Subcutaneous adipose tissue (tissue), 4 donors: ENCODE data around the gene KRTAP10-1. TPM values are rescaled to one million over a fixed set of nuclear protein-coding genes. Genes with fewer than 3 reads are reported as not detected.

Experiments
- total RNA-seq, 4 donors: library from RNA; depleted of rRNA; stranded (reverse); fragments of >200 nt; gene quantifications; one replicate each; pipeline ENCODE4 v1.1.0, GENCODE V29; 2016
- TF ChIP-seq, protein P1 (sequence below): fragments of 450-650 bp; IDR thresholded peaks from one replicate; pipeline ENCODE4 v1.5.1; 2016; ENCODE audit warnings: low read depth, mild to moderate bottlenecking, control low read depth, antibody characterized with exemption, moderate library complexity

The KRTAP10-1 gene, protein sequence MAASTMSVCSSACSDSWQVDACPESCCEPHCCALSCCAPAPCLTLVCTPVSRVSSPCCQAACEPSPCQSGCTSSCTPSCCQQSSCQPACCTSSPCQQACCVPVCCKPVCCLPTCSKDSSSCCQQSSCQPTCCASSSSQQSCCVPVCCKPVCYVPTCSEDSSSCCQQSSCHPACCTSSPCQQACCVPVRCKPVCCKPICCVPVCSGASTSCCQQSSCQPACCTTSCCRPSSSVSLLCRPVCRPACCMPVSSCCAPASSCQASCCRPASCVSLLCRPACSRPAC
- not detected for total RNA-seq

GRCh38 chr21:44539991-44540666 lies at the start of gene KRTAP10-1:
Gene KRTAP10-1 (minus strand): TSS chr21:44540195. CDS start chr21:44540150, 45 bp downstream.
- TF ChIP-seq, protein P1, sequence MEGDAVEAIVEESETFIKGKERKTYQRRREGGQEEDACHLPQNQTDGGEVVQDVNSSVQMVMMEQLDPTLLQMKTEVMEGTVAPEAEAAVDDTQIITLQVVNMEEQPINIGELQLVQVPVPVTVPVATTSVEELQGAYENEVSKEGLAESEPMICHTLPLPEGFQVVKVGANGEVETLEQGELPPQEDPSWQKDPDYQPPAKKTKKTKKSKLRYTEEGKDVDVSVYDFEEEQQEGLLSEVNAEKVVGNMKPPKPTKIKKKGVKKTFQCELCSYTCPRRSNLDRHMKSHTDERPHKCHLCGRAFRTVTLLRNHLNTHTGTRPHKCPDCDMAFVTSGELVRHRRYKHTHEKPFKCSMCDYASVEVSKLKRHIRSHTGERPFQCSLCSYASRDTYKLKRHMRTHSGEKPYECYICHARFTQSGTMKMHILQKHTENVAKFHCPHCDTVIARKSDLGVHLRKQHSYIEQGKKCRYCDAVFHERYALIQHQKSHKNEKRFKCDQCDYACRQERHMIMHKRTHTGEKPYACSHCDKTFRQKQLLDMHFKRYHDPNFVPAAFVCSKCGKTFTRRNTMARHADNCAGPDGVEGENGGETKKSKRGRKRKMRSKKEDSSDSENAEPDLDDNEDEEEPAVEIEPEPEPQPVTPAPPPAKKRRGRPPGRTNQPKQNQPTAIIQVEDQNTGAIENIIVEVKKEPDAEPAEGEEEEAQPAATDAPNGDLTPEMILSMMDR = no peak

- TF ChIP-seq, protein P1 = no peak
Measured at GRCh38 chr21:44589094-44589493, 49.1 kb upstream of the KRTAP10-1 start.

DNA sequence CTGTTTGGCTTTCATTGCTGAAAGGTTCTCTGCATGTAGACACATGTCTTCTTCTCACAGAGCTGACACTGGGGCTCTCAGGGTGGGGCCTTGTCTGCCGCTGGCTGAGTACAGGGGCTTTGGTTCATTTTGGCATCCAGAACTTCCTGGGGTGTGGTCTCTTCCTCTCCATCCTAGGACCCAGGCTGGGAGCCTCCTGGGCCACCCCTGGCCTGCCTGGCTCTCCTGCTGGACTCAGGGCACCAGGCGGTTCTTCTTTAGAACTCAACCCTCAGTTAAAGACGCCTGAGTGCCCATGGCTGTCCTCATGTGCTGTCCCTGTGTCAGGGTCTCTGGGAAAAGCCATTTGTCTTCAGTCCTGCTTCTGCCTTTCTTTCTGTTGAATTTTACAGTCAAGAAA lies 45.9 kb upstream of the KRTAP10-1 start:
- TF ChIP-seq, protein P1 = no peak

GRCh38 chr21:44583800-44584147 lies 43.8 kb upstream of the KRTAP10-1 start:
- TF ChIP-seq, protein P1 = no peak

GRCh38 chr21:44583089-44583799 lies 43.2 kb upstream of the KRTAP10-1 start:
- TF ChIP-seq, protein P1 = no peak

DNA sequence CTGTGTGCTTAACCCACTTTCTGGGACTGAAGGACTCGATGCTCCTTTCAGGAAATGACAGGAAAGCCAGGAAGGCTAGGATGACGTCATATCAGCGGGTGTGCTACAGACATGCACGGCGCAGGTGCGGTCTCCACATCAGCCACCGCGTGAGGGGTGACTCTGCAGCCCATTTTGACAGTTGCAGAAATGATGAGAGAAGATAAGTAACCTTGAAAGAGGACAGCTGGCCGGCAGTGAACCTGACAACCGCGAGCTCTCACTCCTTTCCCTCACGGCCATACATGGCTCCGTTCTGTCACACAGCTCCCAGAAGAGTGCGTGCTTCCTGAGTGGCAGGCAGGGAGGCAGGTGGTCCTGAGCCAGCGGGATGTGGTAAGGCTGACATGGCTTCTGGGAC lies 42.1 kb upstream of the KRTAP10-1 start:
- TF ChIP-seq, protein P1 = no peak

- TF ChIP-seq, protein P1 = no peak
Measured at GRCh38 chr21:44581158-44581557, 41.2 kb upstream of the KRTAP10-1 start.
